Activated naive CD8-positive, alpha-beta T cell treated with anti-CD3 and anti-CD28 coated beads, Interleukin-2, amount 10 ng/mL, durations not matched to agents 7 days and 5 days (primary cell): ENCODE measurements around the gene ALMS1. TPM values are rescaled to one million over a fixed set of nuclear protein-coding genes. Genes with fewer than 3 reads are reported as not detected.

Source experiments
- ATAC-seq: fragments of 150-1000 bp; cut with Tn5 transposase; one replicate; pipeline ENCODE4 v1.10.0; 2021; ENCODE audit warnings: low read depth, moderate library complexity
- POLR2A ChIA-PET: fragments of 350-600 bp; sonication (Branson Sonifier 250); formaldehyde crosslinking; loops from one replicate; lab custom pipeline; 2021; ENCODE audit warnings: antibody characterized with exemption; lab: Charles Lee
- DNase-seq: peaks from one replicate; pipeline ENCODE4 v3.0.0; 2021
- H3K27ac Mint-ChIP-seq: one replicate; pipeline ENCODE4 v1.8.0; 2022; ENCODE audit warnings: mild to moderate bottlenecking, mixed read lengths
- H3K27me3 Mint-ChIP-seq: one replicate; pipeline ENCODE4 v1.8.0; 2022; ENCODE audit warnings: mild to moderate bottlenecking, moderate library complexity, mixed read lengths
- H3K36me3 Mint-ChIP-seq: one replicate; pipeline ENCODE4 v1.8.0; 2021; ENCODE audit warnings: mild to moderate bottlenecking, mixed read lengths
- H3K4me1 Mint-ChIP-seq: one replicate; pipeline ENCODE4 v1.8.0; 2021; ENCODE audit warnings: mixed read lengths
- H3K4me3 Mint-ChIP-seq: one replicate; pipeline ENCODE4 v1.8.0; 2022; ENCODE audit warnings: mild to moderate bottlenecking, moderate library complexity, mixed read lengths
- H3K9me3 Mint-ChIP-seq: one replicate; pipeline ENCODE4 v1.8.0; 2021; ENCODE audit warnings: mixed read lengths
- total RNA-seq, 2 experiments: library from RNA; stranded (reverse); gene quantifications; one replicate each; pipeline ENCODE4 v1.2.3, GENCODE V29; 2021

Gene ALMS1
- total RNA-seq, 2 experiments from 2014 or later = 20.1 to 22.4 TPM

- H3K9me3 Mint-ChIP-seq = peaks cover 6% of the 10 kb centered on the region
- POLR2A ChIA-PET = no interaction called here
- no peak overlapping the region for H3K4me3 Mint-ChIP-seq
- no peaks in the 10 kb centered on the region for H3K36me3 Mint-ChIP-seq
- no peak for DNase-seq
- H3K27ac Mint-ChIP-seq = no peak overlapping the region
- peaks cover 32% of the 10 kb centered on the region for H3K27me3 Mint-ChIP-seq
- no peaks in the 10 kb centered on the region for H3K4me1 Mint-ChIP-seq
- no peak for ATAC-seq
Observed at GRCh38 chr2:73374269-73374668, 11.4 kb upstream of the ALMS1 start.

GRCh38 chr2:73376681-73377080, 9.0 kb upstream of the ALMS1 start:
- H3K9me3 Mint-ChIP-seq = peaks cover 4% of the 10 kb centered on the region
- DNase-seq (no peak), ATAC-seq (no peak)
- H3K27ac Mint-ChIP-seq = no peak overlapping the region
- no peaks in the 10 kb centered on the region for H3K4me1 Mint-ChIP-seq
- POLR2A ChIA-PET = interaction anchor here (1.2 kb wide), 1 partner anchor 9 kb away, joined by 4 read pairs; the partner anchor contains the start of gene ALMS1
- no peak overlapping the region for H3K4me3 Mint-ChIP-seq
- H3K27me3 Mint-ChIP-seq = peaks cover 37% of the 10 kb centered on the region
- no peaks in the 10 kb centered on the region for H3K36me3 Mint-ChIP-seq

GRCh38 chr2:73383036-73383435, 2.6 kb upstream of the ALMS1 start:
- no peak for DNase-seq
- Mint-ChIP-seq H3K4me3 (no peak overlapping the region), H3K36me3 (peaks cover 5% of the 10 kb centered on the region), H3K9me3 (no peaks in the 10 kb centered on the region), H3K27me3 (peaks cover 20% of the 10 kb centered on the region), H3K27ac (no peak overlapping the region), H3K4me1 (peaks cover 16% of the 10 kb centered on the region)
- ATAC-seq = no peak
- POLR2A ChIA-PET = no interaction called here

GRCh38 chr2:73385123-73385503, 523 bp upstream of the ALMS1 start:
- Mint-ChIP-seq H3K4me3 (peak overlapping the region; percentile 93), H3K27me3 (peaks cover 15% of the 10 kb centered on the region), H3K36me3 (peaks cover 10% of the 10 kb centered on the region), H3K27ac (peak overlapping the region; percentile 89), H3K4me1 (peaks cover 27% of the 10 kb centered on the region), H3K9me3 (peaks cover 2% of the 10 kb centered on the region)
- DNase-seq (no peak), ATAC-seq (no peak)
- POLR2A ChIA-PET = interaction anchor here (0.8 to 1.9 kb wide), 9 partner anchors 8 to 561 kb away, joined by 3 to 13 read pairs (median 5); partner anchors contain the start of genes CCT7, EGR4, FBXO41 and PRADC1

- H3K27ac Mint-ChIP-seq = peak overlapping the region; percentile 89
- peaks cover 5% of the 10 kb centered on the region for H3K27me3 Mint-ChIP-seq
- ATAC-seq (peak; percentile 8), DNase-seq (no peak)
- H3K4me1 Mint-ChIP-seq = peaks cover 28% of the 10 kb centered on the region
- POLR2A ChIA-PET = interaction anchor here (0.9 to 1.9 kb wide), 6 partner anchors 93 to 351 kb away, joined by 3 to 13 read pairs (median 5); partner anchors contain the start of genes CCT7, EGR4, FBXO41 and TPRKB
- peak overlapping the region; percentile 93 for H3K4me3 Mint-ChIP-seq
- peaks cover 10% of the 10 kb centered on the region for H3K36me3 Mint-ChIP-seq
- H3K9me3 Mint-ChIP-seq = peaks cover 2% of the 10 kb centered on the region
Observed at GRCh38 chr2:73386342-73386868, 769 bp downstream of the ALMS1 start.

- peaks cover 10% of the 10 kb centered on the region for H3K36me3 Mint-ChIP-seq
- peak overlapping the region; percentile 23 for H3K27ac Mint-ChIP-seq
- POLR2A ChIA-PET = interaction anchor here (0.9 kb wide), 1 partner anchor 350 kb away, joined by 3 read pairs; the partner anchor contains the start of gene TPRKB
- H3K27me3 Mint-ChIP-seq = peaks cover 5% of the 10 kb centered on the region
- peaks cover 28% of the 10 kb centered on the region for H3K4me1 Mint-ChIP-seq
- peak overlapping the region; percentile 93 for H3K4me3 Mint-ChIP-seq
- H3K9me3 Mint-ChIP-seq = peaks cover 2% of the 10 kb centered on the region
- DNase-seq (no peak), ATAC-seq (no peak)
Observed at GRCh38 chr2:73386894-73387636, 1.4 kb downstream of the ALMS1 start.

DNA sequence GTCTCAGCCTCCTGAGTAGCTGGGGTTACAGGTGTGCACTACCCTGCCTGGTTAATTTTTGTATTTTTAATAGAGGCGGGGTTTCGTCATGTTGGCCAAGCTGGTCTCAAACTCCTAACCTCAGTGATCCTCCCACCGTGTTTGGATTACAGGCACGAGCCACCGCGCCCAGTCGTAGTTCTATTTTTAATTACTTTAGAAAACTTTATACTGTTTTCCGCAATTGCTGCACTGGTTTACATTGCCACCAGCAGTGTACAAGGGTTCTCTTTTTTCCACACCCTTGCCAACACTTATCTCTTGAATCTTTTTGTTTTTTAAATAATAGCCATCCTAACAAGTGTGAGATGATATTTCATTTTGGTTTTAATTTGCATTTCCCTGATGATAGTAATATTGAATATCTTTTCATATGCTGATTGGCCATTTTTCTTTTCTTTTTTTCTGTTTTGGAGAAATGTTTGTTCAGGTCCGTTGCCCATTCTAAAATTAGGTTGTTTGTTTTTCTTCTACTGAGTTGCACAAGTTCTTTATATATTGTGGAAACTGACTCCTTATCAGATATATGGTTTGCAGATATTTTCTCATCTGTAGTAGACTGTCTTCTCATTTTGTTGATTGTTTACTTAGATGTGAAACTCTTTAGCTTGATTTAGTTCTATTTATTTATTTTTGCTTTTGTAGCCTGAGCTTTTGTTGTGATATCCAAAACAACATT, 16.9 kb downstream of the ALMS1 start:
- Mint-ChIP-seq H3K4me3 (no peak overlapping the region), H3K9me3 (peaks cover 25% of the 10 kb centered on the region)

GRCh38 chr2:73403237-73403636, 17.6 kb downstream of the ALMS1 start:
- POLR2A ChIA-PET = no interaction called here
- Mint-ChIP-seq H3K9me3 (peaks cover 24% of the 10 kb centered on the region), H3K4me3 (no peak overlapping the region), H3K36me3 (peaks cover 54% of the 10 kb centered on the region), H3K27me3 (no peaks in the 10 kb centered on the region), H3K4me1 (peaks cover 3% of the 10 kb centered on the region), H3K27ac (no peak overlapping the region)
- DNase-seq = no peak
- no peak for ATAC-seq

More for the DNA sequence above, 16.9 kb downstream of the ALMS1 start:
- Mint-ChIP-seq H3K36me3 (peaks cover 54% of the 10 kb centered on the region), H3K27ac (no peak overlapping the region), H3K4me1 (peaks cover 3% of the 10 kb centered on the region), H3K27me3 (no peaks in the 10 kb centered on the region)
- ATAC-seq (no peak), DNase-seq (no peak)
- POLR2A ChIA-PET = no interaction called here

- DNase-seq (no peak), ATAC-seq (no peak)
- Mint-ChIP-seq H3K4me3 (no peak overlapping the region), H3K4me1 (peaks cover 3% of the 10 kb centered on the region), H3K27ac (no peak overlapping the region), H3K36me3 (peaks cover 49% of the 10 kb centered on the region), H3K9me3 (peaks cover 18% of the 10 kb centered on the region), H3K27me3 (no peaks in the 10 kb centered on the region)
- POLR2A ChIA-PET = no interaction called here
Observed at GRCh38 chr2:73404409-73404808, 18.8 kb downstream of the ALMS1 start.

DNA sequence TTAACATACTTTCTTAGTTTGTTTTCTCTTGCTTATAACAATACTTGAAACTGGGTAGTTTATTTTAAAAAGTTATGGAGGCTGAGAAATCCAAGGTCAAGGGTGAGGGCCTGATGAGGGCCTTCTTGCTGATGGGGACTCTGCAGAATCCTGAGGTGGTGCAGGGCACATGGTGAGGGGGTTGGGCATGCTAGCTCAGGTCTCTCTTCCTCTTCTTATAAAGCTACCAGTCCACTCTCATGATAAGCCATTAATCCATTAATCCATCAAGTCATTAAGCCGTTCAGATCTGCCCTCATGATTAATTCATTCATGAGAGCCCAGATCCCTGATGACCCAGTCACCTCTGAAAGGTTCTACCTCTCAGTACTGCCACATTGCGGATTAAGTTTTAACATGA, 21.4 kb downstream of the ALMS1 start:
- H3K9me3 Mint-ChIP-seq = peaks cover 12% of the 10 kb centered on the region
- H3K27me3 Mint-ChIP-seq = no peaks in the 10 kb centered on the region
- no peak for DNase-seq
- ATAC-seq = no peak
- H3K4me3 Mint-ChIP-seq = no peak overlapping the region
- POLR2A ChIA-PET = no interaction called here
- H3K36me3 Mint-ChIP-seq = peaks cover 36% of the 10 kb centered on the region
- no peak overlapping the region for H3K27ac Mint-ChIP-seq
- no peaks in the 10 kb centered on the region for H3K4me1 Mint-ChIP-seq

GRCh38 chr2:73408198-73408597, 22.6 kb downstream of the ALMS1 start:
- Mint-ChIP-seq H3K27ac (no peak overlapping the region), H3K4me1 (no peaks in the 10 kb centered on the region), H3K9me3 (peaks cover 10% of the 10 kb centered on the region), H3K36me3 (peaks cover 29% of the 10 kb centered on the region), H3K27me3 (no peaks in the 10 kb centered on the region), H3K4me3 (no peak overlapping the region)
- ATAC-seq = no peak
- POLR2A ChIA-PET = no interaction called here
- no peak for DNase-seq

GRCh38 chr2:73414696-73415095, 29.1 kb downstream of the ALMS1 start:
- no peaks in the 10 kb centered on the region for H3K27me3 Mint-ChIP-seq
- POLR2A ChIA-PET = no interaction called here
- ATAC-seq = no peak
- DNase-seq = no peak
- peaks cover 6% of the 10 kb centered on the region for H3K36me3 Mint-ChIP-seq
- H3K9me3 Mint-ChIP-seq = no peaks in the 10 kb centered on the region
- peaks cover 4% of the 10 kb centered on the region for H3K4me1 Mint-ChIP-seq
- no peak overlapping the region for H3K27ac Mint-ChIP-seq
- H3K4me3 Mint-ChIP-seq = no peak overlapping the region

GRCh38 chr2:73415906-73416305, 30.3 kb downstream of the ALMS1 start:
- Mint-ChIP-seq H3K9me3 (no peaks in the 10 kb centered on the region), H3K27ac (no peak overlapping the region), H3K4me3 (no peak overlapping the region), H3K36me3 (peaks cover 12% of the 10 kb centered on the region), H3K27me3 (no peaks in the 10 kb centered on the region), H3K4me1 (peaks cover 4% of the 10 kb centered on the region)
- no peak for DNase-seq
- ATAC-seq = no peak
- POLR2A ChIA-PET = no interaction called here
